A673 (cell line): ENCODE measurements around the gene WDR27. TPM values are rescaled to one million over a fixed set of nuclear protein-coding genes. Genes with fewer than 3 reads are reported as not detected.

Experiments used
- BruUV-seq: library from RNA; stranded (reverse); fragments of 400-500 nt; replicated peaks from 2 replicates; lab custom pipeline; 2021; lab: Mats Ljungman, UMichigan
- CTCF ChIA-PET: fragments of 300-600 bp; sonication (Branson Sonifier 250); formaldehyde crosslinking; loops from one replicate; lab custom pipeline; 2022; ENCODE audit warnings: antibody characterized with exemption; lab: Charles Lee
- POLR2A ChIA-PET: fragments of 300-600 bp; sonication (Branson Sonifier 250); formaldehyde crosslinking; loops from one replicate; lab custom pipeline; 2022; ENCODE audit warnings: antibody characterized with exemption; ENCODE audit not compliant: low non-redundant PET; lab: Charles Lee
- DNase-seq: peaks from one replicate; pipeline ENCODE4 v3.0.0-alpha.2; 2015; ENCODE audit warnings: low spot score
- H3K27ac ChIP-seq: fragments of 200-600 bp; sonication (generic); 2 replicates; pipeline ENCODE4 v1.5.1; 2016; ENCODE audit warnings: mixed run types, low read depth, mild to moderate bottlenecking, mixed read lengths, antibody characterized with exemption, low read length; ENCODE audit not compliant: poor library complexity, severe bottlenecking
- H3K27me3 ChIP-seq: fragments of 200-600 bp; sonication (generic); replicated peaks from 2 replicates; pipeline ENCODE4 v1.6.1; 2017; ENCODE audit warnings: mixed run types, low read depth, mild to moderate bottlenecking, mixed read lengths, antibody characterized with exemption, low read length; ENCODE audit not compliant: insufficient read depth, poor library complexity
- H3K36me3 ChIP-seq: fragments of 200-600 bp; sonication (generic); 2 replicates; pipeline ENCODE4 v1.6.1; 2016; ENCODE audit warnings: mixed run types, mild to moderate bottlenecking, mixed read lengths, antibody characterized with exemption, low read length; ENCODE audit not compliant: insufficient read depth, poor library complexity, severe bottlenecking
- H3K4me1 ChIP-seq: fragments of 200-600 bp; sonication (generic); 2 replicates; pipeline ENCODE4 v1.6.1; 2017; ENCODE audit warnings: mixed run types, mild to moderate bottlenecking, mixed read lengths, antibody characterized with exemption, low read length; ENCODE audit not compliant: insufficient read depth, poor library complexity, severe bottlenecking
- H3K4me3 ChIP-seq: fragments of 200-600 bp; sonication (generic); 2 replicates; pipeline ENCODE4 v1.5.1; 2016; ENCODE audit warnings: low read depth, mixed run types, mild to moderate bottlenecking, mixed read lengths, low read length; ENCODE audit not compliant: poor library complexity, severe bottlenecking
- H3K9me3 ChIP-seq: fragments of 200-600 bp; sonication (generic); 2 replicates; pipeline ENCODE4 v1.6.1; 2016; ENCODE audit warnings: mixed run types, low read depth, mild to moderate bottlenecking, mixed read lengths, antibody characterized with exemption, low read length; ENCODE audit not compliant: poor library complexity, severe bottlenecking
- CTCF ChIP-seq: fragments of 300-800, 200-600 bp; sonication (generic); conservative IDR thresholded peaks from 2 replicates; pipeline ENCODE4 v1.5.1; 2017; ENCODE audit warnings: low read depth, mild to moderate bottlenecking, antibody characterized with exemption, low read length, moderate library complexity, mixed read lengths
- EZH2 ChIP-seq: fragments of 200-600 bp; sonication (generic); IDR thresholded peaks from 2 replicates; pipeline ENCODE4 v1.6.1; 2017; ENCODE audit warnings: borderline replicate concordance, low read depth, mild to moderate bottlenecking, mixed read lengths, antibody characterized with exemption, low read length; ENCODE audit not compliant: poor library complexity, severe bottlenecking
- intact Hi-C: fragments of 100-400 bp; cut with micrococcal nuclease; formaldehyde crosslinking; loops from one replicate; pipeline ENCODE4 v1.10.0; 2022; ENCODE audit not compliant: unreplicated experiment
- total RNA-seq: library from RNA; stranded (reverse); gene quantifications from 2 replicates; pipeline ENCODE4 v1.2.3, GENCODE V29; 2021

WDR27 gene
- total RNA-seq, 1 experiment from 2014 or later: 77.3 TPM

GRCh38 chr6:169451065-169451838, 250.6 kb downstream of the WDR27 start:
- DNase-seq: peak; percentile 28
- H3K27ac ChIP-seq: no peak overlapping the region

GRCh38 chr6:169450097-169450496, 251.7 kb downstream of the WDR27 start:
- no peaks in the 10 kb centered on the region for H3K36me3 ChIP-seq
- H3K9me3 ChIP-seq: no peaks in the 10 kb centered on the region
- H3K4me1 ChIP-seq: peaks cover 5% of the 10 kb centered on the region
- BruUV-seq: no TSS peak
- POLR2A ChIA-PET: no interaction called here
- peak; percentile 82 for DNase-seq
- TF ChIP-seq CTCF: no peak
- TF ChIP-seq EZH2: no peak
- peak overlapping the region; percentile 3 for H3K27ac ChIP-seq
- H3K27me3 ChIP-seq: no peaks in the 10 kb centered on the region
- CTCF ChIA-PET: no interaction called here
- intact Hi-C loops: no loop called here
- H3K4me3 ChIP-seq: peak overlapping the region; percentile 6

More at GRCh38 chr6:169451065-169451838, 250.6 kb downstream of the WDR27 start:
- ChIA-PET CTCF (no interaction called here), POLR2A (no interaction called here)
- Histone ChIP-seq H3K4me3 (peak overlapping the region; percentile 16), H3K27me3 (no peaks in the 10 kb centered on the region), H3K9me3 (no peaks in the 10 kb centered on the region), H3K36me3 (no peaks in the 10 kb centered on the region), H3K4me1 (peaks cover 5% of the 10 kb centered on the region)
- intact Hi-C loops: no loop called here
- no TSS peak for BruUV-seq
- TF ChIP-seq EZH2: no peak

GRCh38 chr6:169449221-169449620, 252.6 kb downstream of the WDR27 start:
- Histone ChIP-seq H3K27me3 (no peaks in the 10 kb centered on the region), H3K4me1 (peaks cover 5% of the 10 kb centered on the region), H3K36me3 (no peaks in the 10 kb centered on the region), H3K27ac (no peak overlapping the region), H3K9me3 (no peaks in the 10 kb centered on the region), H3K4me3 (no peak overlapping the region)
- CTCF ChIA-PET: no interaction called here
- POLR2A ChIA-PET: no interaction called here
- intact Hi-C loops: no loop called here
- TF ChIP-seq EZH2 (no peak), CTCF (no peak)
- DNase-seq: no peak
- BruUV-seq: no TSS peak
